ENCODE measurements around the gene GALNT6.

The GALNT6 gene

DNA sequence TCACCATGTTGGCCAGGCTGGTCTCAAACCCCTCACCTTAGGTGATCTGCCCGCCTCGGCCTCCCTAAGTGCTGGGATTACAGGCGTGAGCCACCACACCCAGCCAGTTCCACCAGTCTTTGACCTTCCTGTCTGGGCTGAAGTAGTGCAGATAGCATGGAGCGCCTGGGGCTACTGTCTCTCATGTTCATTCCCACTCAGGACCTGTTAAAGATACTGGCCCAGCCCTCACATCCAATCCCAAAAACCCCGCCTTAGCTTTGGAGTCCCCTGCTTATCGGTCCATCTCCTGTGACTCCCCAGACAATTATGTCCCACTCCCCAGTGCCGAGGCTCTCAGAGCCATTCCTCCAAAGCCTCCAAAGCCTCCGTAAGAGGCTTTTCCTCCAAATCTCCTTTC is 32.7 kb downstream of the GALNT6 start:
- DNase-seq (ENCODE audit: insufficient read length, low spot score) (no peak), FAIRE-seq (no peak)
- TF ChIP-seq, protein P1, sequence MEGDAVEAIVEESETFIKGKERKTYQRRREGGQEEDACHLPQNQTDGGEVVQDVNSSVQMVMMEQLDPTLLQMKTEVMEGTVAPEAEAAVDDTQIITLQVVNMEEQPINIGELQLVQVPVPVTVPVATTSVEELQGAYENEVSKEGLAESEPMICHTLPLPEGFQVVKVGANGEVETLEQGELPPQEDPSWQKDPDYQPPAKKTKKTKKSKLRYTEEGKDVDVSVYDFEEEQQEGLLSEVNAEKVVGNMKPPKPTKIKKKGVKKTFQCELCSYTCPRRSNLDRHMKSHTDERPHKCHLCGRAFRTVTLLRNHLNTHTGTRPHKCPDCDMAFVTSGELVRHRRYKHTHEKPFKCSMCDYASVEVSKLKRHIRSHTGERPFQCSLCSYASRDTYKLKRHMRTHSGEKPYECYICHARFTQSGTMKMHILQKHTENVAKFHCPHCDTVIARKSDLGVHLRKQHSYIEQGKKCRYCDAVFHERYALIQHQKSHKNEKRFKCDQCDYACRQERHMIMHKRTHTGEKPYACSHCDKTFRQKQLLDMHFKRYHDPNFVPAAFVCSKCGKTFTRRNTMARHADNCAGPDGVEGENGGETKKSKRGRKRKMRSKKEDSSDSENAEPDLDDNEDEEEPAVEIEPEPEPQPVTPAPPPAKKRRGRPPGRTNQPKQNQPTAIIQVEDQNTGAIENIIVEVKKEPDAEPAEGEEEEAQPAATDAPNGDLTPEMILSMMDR (IDR thresholded peaks at IDR 0.05; ENCODE audit: insufficient read depth, missing control alignments), result no peak

- no peak for FAIRE-seq
- no peak for DNase-seq (ENCODE audit: insufficient read length, low spot score)
- TF ChIP-seq, protein P1 (IDR thresholded peaks at IDR 0.05; ENCODE audit: insufficient read depth, missing control alignments), result no peak
Observed at GRCh38 chr12:51357374-51358047, 33.7 kb downstream of the GALNT6 start.

- no peak for DNase-seq (ENCODE audit: insufficient read length, low spot score)
- TF ChIP-seq, protein P1 (IDR thresholded peaks at IDR 0.05; ENCODE audit: insufficient read depth, missing control alignments), result peak; percentile 37
- no peak for FAIRE-seq
Observed at GRCh38 chr12:51351913-51352532, 39.2 kb downstream of the GALNT6 start.

- DNase-seq (ENCODE audit: insufficient read length, low spot score) (no peak), FAIRE-seq (no peak)
- TF ChIP-seq, protein P1 (IDR thresholded peaks at IDR 0.05; ENCODE audit: insufficient read depth, missing control alignments), result no peak
Observed at GRCh38 chr12:51349026-51349425, 42.2 kb downstream of the GALNT6 start.

DNA sequence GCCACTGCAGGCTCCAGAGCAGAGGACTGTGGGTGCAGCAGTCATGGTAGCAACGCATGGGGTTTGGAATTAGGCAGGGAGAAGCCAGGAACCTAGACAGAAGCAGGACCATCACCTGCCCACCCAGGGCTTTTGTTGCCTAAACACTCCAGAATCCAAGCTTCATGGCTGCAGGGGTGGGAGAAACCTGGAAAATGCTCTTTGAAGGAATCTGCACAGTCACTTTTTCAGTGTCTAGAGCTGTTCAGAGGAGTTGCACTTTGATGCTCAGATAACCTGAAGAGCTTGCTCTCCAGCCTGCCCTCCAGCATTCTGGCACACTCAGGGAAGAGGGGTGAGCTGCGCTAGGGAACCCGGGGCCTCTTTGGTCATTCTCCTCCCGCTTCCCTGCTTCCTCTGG is 43.1 kb downstream of the GALNT6 start:
- FAIRE-seq, result no peak
- DNase-seq (ENCODE audit: insufficient read length, low spot score), result no peak
- TF ChIP-seq, protein P1 (IDR thresholded peaks at IDR 0.05; ENCODE audit: insufficient read depth, missing control alignments), result no peak

GRCh38 chr12:51346581-51346980 is 44.6 kb downstream of the GALNT6 start, which contains the start of gene CELA1:
Gene CELA1 (minus strand): TSS chr12:51346679. CDS start chr12:51346638, 41 bp downstream.
- TF ChIP-seq, protein P1 (IDR thresholded peaks at IDR 0.05; ENCODE audit: insufficient read depth, missing control alignments), result no peak
- FAIRE-seq (no peak), DNase-seq (ENCODE audit: insufficient read length, low spot score) (no peak)

- FAIRE-seq, result no peak
Observed at GRCh38 chr12:51345681-51346080, 45.5 kb downstream of the GALNT6 start.

More at GRCh38 chr12:51345681-51346080, 45.5 kb downstream of the GALNT6 start:
- TF ChIP-seq, protein P1 (IDR thresholded peaks at IDR 0.05; ENCODE audit: insufficient read depth, missing control alignments), result no peak
- no peak for DNase-seq (ENCODE audit: insufficient read length, low spot score)

Data from D721Med (cell line).